ENCODE measurements around the gene TBC1D1. TPM values are rescaled to one million over a fixed set of nuclear protein-coding genes. Genes with fewer than 3 reads are reported as not detected.

The TBC1D1 gene
- total RNA-seq, 1 donor, result 66.6 TPM

- H3K4me3 ChIP-seq (ENCODE audit: insufficient read depth, low read length), result no peak overlapping the region
- TF ChIP-seq CTCF (IDR thresholded peaks at IDR 0.05; ENCODE audit: extremely low read depth, low read depth, low read length), result no peak
- no peak overlapping the region for H3K4me2 ChIP-seq (ENCODE audit: insufficient read depth, low read length)
- peaks cover 14% of the 10 kb centered on the region for H3K36me3 ChIP-seq (ENCODE audit: insufficient read depth, low read length)
- no peak for DNase-seq (ENCODE audit: insufficient read length, low spot score, missing footprints)
- no peak overlapping the region for H3K27ac ChIP-seq (ENCODE audit: low read depth, low read length)
- H3K79me2 ChIP-seq (ENCODE audit: insufficient read depth, low read length), result peaks cover 3% of the 10 kb centered on the region
- H3K4me1 ChIP-seq (ENCODE audit: insufficient read depth, low read length), result peaks cover 17% of the 10 kb centered on the region
- no peaks in the 10 kb centered on the region for H3K9me3 ChIP-seq (ENCODE audit: low read depth, low read length)
- no peaks in the 10 kb centered on the region for H4K20me1 ChIP-seq (ENCODE audit: insufficient read depth, low read length)
- H3K27me3 ChIP-seq (ENCODE audit: insufficient read depth, low read length), result no peaks in the 10 kb centered on the region
- no peak overlapping the region for H2AFZ ChIP-seq (ENCODE audit: low read length)
Observed at GRCh38 chr4:38058151-38058550, 167.3 kb downstream of the TBC1D1 start.

DNA sequence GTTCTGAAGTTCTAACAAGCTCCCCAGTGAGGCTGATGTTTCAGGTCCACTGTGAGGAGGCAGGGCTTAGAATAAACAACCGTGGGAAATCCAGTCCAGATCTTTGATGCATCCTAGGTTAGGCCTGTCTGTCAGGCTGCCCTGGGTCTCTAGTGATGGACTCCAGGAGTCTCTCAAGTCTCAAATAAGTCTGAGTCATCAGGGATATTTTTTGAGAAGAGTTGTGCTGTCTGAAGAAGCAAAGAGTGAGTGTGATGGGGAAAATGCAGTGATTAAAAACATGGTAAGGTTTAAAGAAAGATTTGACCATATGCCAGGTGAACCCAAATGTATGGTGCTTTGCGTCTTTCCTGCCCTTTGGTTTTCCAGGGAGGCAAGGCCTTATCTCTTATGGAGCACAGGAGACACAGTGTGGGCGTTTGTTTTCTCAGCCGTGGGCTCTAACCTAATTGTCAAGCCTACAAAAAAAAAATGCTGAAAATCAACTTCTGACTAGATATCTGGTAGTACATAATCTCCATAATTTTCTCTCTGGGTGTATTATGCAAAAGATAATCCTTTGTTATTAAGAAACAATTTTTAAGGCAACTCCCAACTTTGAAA, 170.0 kb downstream of the TBC1D1 start:
- TF ChIP-seq CTCF (IDR thresholded peaks at IDR 0.05; ENCODE audit: extremely low read depth, low read depth, low read length), result no peak
- no peak for DNase-seq (ENCODE audit: insufficient read length, low spot score, missing footprints)
- peaks cover 3% of the 10 kb centered on the region for H3K36me3 ChIP-seq (ENCODE audit: insufficient read depth, low read length)
- peak overlapping the region; percentile 57 for H3K27ac ChIP-seq (ENCODE audit: low read depth, low read length)
- no peaks in the 10 kb centered on the region for H3K9me3 ChIP-seq (ENCODE audit: low read depth, low read length)
- no peak overlapping the region for H3K4me3 ChIP-seq (ENCODE audit: insufficient read depth, low read length)
- H3K4me1 ChIP-seq (ENCODE audit: insufficient read depth, low read length), result peaks cover 17% of the 10 kb centered on the region
- peak overlapping the region; percentile 43 for H3K4me2 ChIP-seq (ENCODE audit: insufficient read depth, low read length)
- H3K27me3 ChIP-seq (ENCODE audit: insufficient read depth, low read length), result no peaks in the 10 kb centered on the region
- no peak overlapping the region for H2AFZ ChIP-seq (ENCODE audit: low read length)
- H4K20me1 ChIP-seq (ENCODE audit: insufficient read depth, low read length), result no peaks in the 10 kb centered on the region
- peaks cover 3% of the 10 kb centered on the region for H3K79me2 ChIP-seq (ENCODE audit: insufficient read depth, low read length)

GRCh38 chr4:38062088-38062775, 171.3 kb downstream of the TBC1D1 start:
- peaks cover 3% of the 10 kb centered on the region for H3K36me3 ChIP-seq (ENCODE audit: insufficient read depth, low read length)
- H4K20me1 ChIP-seq (ENCODE audit: insufficient read depth, low read length), result no peaks in the 10 kb centered on the region
- H3K27ac ChIP-seq (ENCODE audit: low read depth, low read length), result peak overlapping the region; percentile 72
- DNase-seq (ENCODE audit: insufficient read length, low spot score, missing footprints), result no peak
- H3K9me3 ChIP-seq (ENCODE audit: low read depth, low read length), result no peaks in the 10 kb centered on the region
- peak overlapping the region; percentile 75 for H2AFZ ChIP-seq (ENCODE audit: low read length)
- H3K4me2 ChIP-seq (ENCODE audit: insufficient read depth, low read length), result peak overlapping the region; percentile 81
- peaks cover 3% of the 10 kb centered on the region for H3K79me2 ChIP-seq (ENCODE audit: insufficient read depth, low read length)
- H3K4me1 ChIP-seq (ENCODE audit: insufficient read depth, low read length), result peaks cover 17% of the 10 kb centered on the region
- TF ChIP-seq CTCF (IDR thresholded peaks at IDR 0.05; ENCODE audit: extremely low read depth, low read depth, low read length), result peak; percentile 85
- peak overlapping the region; percentile 63 for H3K4me3 ChIP-seq (ENCODE audit: insufficient read depth, low read length)
- H3K27me3 ChIP-seq (ENCODE audit: insufficient read depth, low read length), result no peaks in the 10 kb centered on the region

- no peaks in the 10 kb centered on the region for H4K20me1 ChIP-seq (ENCODE audit: insufficient read depth, low read length)
- peaks cover 3% of the 10 kb centered on the region for H3K79me2 ChIP-seq (ENCODE audit: insufficient read depth, low read length)
- no peak for DNase-seq (ENCODE audit: insufficient read length, low spot score, missing footprints)
- no peaks in the 10 kb centered on the region for H3K9me3 ChIP-seq (ENCODE audit: low read depth, low read length)
- H3K27ac ChIP-seq (ENCODE audit: low read depth, low read length), result peak overlapping the region; percentile 72
- peaks cover 17% of the 10 kb centered on the region for H3K4me1 ChIP-seq (ENCODE audit: insufficient read depth, low read length)
- H3K4me3 ChIP-seq (ENCODE audit: insufficient read depth, low read length), result no peak overlapping the region
- no peaks in the 10 kb centered on the region for H3K27me3 ChIP-seq (ENCODE audit: insufficient read depth, low read length)
- H3K36me3 ChIP-seq (ENCODE audit: insufficient read depth, low read length), result peaks cover 3% of the 10 kb centered on the region
- no peak overlapping the region for H3K4me2 ChIP-seq (ENCODE audit: insufficient read depth, low read length)
- H2AFZ ChIP-seq (ENCODE audit: low read length), result peak overlapping the region; percentile 75
- no peak for TF ChIP-seq CTCF (IDR thresholded peaks at IDR 0.05; ENCODE audit: extremely low read depth, low read depth, low read length)
Observed at GRCh38 chr4:38062776-38063097, 171.9 kb downstream of the TBC1D1 start.

Data from osteoblast (primary cell).